Esophagus muscularis mucosa (tissue), 4 donors: ENCODE data around the gene WT1. TPM values are rescaled to one million over a fixed set of nuclear protein-coding genes. Genes with fewer than 3 reads are reported as not detected.

ENCODE experiments used
- DNase-seq: peaks from one replicate; pipeline ENCODE4 v3.0.0-alpha.2; 2017; ENCODE audit errors: extremely low spot score
- H3K27ac ChIP-seq, 4 donors: fragments of 200-600 bp; sonication (generic); replicated peaks in 1 of 4; 1 replicate in 3 of 4; 2 replicates in 1 of 4; pipeline ENCODE4 v1.5.1; 2016 to 2019; ENCODE audit warnings: mild to moderate bottlenecking in 1 of 4
- H3K27me3 ChIP-seq, 4 donors: fragments of 200-600 bp; sonication (generic); one replicate each; pipeline versions ENCODE4 v1.5.1 to v1.6.0; 2016 to 2019
- H3K36me3 ChIP-seq, 4 donors: fragments of 200-600 bp; sonication (generic); one replicate each; pipeline ENCODE4 v1.5.1; 2016 to 2019
- H3K4me1 ChIP-seq, 4 donors: fragments of 200-600 bp; sonication (generic); one replicate each; pipeline ENCODE4 v1.5.1; 2016 to 2019
- H3K4me3 ChIP-seq, 4 donors: fragments of 200-600 bp; sonication (generic); 1 replicate in 2 of 4; 2 replicates in 2 of 4; pipeline ENCODE4 v1.5.1; 2016 to 2019; ENCODE audit warnings: mild to moderate bottlenecking in 4 of 4, moderate library complexity in 1 of 4
- H3K9me3 ChIP-seq, 4 donors: fragments of 200-600 bp; sonication (generic); 1 replicate in 3 of 4; 2 replicates in 1 of 4; pipeline ENCODE4 v1.5.1; 2016 to 2019
- CTCF ChIP-seq, 3 experiments: fragments of 200-600 bp in 2 of 3; fragments of 450-650 bp in 1 of 3; sonication (generic) in 2 of 3; IDR thresholded peaks; one replicate each; pipeline ENCODE4 v1.5.1; 2017 to 2019; ENCODE audit warnings: antibody characterized with exemption in 3 of 3, mild to moderate bottlenecking in 2 of 3, moderate library complexity in 1 of 3
- EP300 ChIP-seq: sonication (generic); formaldehyde crosslinking; IDR thresholded peaks from one replicate; pipeline ENCODE4 v1.6.1; 2017; ENCODE audit warnings: antibody characterized with exemption
- POLR2A ChIP-seq: fragments of 450-650 bp; IDR thresholded peaks from one replicate; pipeline ENCODE4 v1.6.1; 2017; ENCODE audit warnings: antibody characterized with exemption, moderate library complexity, mild to moderate bottlenecking, low read depth
- POLR2AphosphoS5 ChIP-seq, 2 donors: sonication (generic); formaldehyde crosslinking; IDR thresholded peaks; one replicate each; pipeline ENCODE4 v1.6.1; 2017; ENCODE audit warnings: antibody characterized with exemption in 2 of 2
- WGBS: methylation state at CpG from one replicate; pipeline ENCODE4 v1.1.5; 2018; 5-methylcytosine and 5-hydroxymethylcytosine counted together
- intact Hi-C: fragments of 100-400 bp; cut with DNase I; formaldehyde crosslinking; loops from one replicate; pipeline ENCODE4 v1.15.1; 2023
- total RNA-seq, 4 donors: library from RNA; depleted of rRNA; stranded (reverse); fragments of >200 nt; gene quantifications; one replicate each; pipeline versions ENCODE4 v1.1.0 to v1.2.1, GENCODE V29; 2016

The WT1 gene
- total RNA-seq, 4 donors from 2014 or later: 0.42 to 3.5 (median 3.1) TPM; not detected in 1

- H3K27me3 ChIP-seq: peaks cover 0 to 40% (median 0%) of the 10 kb centered on the region in 4 donors
- WGBS: 41% methylated on average over 3 of the region's 3 CpGs
- intact Hi-C loops: no loop called here
- no peak for TF ChIP-seq CTCF (IDR thresholded peaks at IDR 0.05)
- no peak for TF ChIP-seq POLR2AphosphoS5 (IDR thresholded peaks at IDR 0.05)
- TF ChIP-seq EP300: no peak
- TF ChIP-seq POLR2A: no peak
- H3K4me3 ChIP-seq: no peak overlapping the region
- no peak overlapping the region for H3K27ac ChIP-seq
- no peak for DNase-seq
- no peaks in the 10 kb centered on the region for H3K36me3 ChIP-seq
- H3K9me3 ChIP-seq: no peaks in the 10 kb centered on the region
- no peaks in the 10 kb centered on the region for H3K4me1 ChIP-seq
Observed at GRCh38 chr11:32448232-32448631, 12.9 kb upstream of the WT1 start.

- 75% methylated on average over 2 of the region's 2 CpGs for WGBS
- Histone ChIP-seq H3K27me3 (peaks cover 0 to 50% (median 3%) of the 10 kb centered on the region in 4 donors), H3K4me1 (no peaks in the 10 kb centered on the region), H3K36me3 (no peaks in the 10 kb centered on the region), H3K9me3 (no peaks in the 10 kb centered on the region), H3K4me3 (no peak overlapping the region), H3K27ac (no peak overlapping the region)
- DNase-seq: no peak
- TF ChIP-seq POLR2AphosphoS5 (IDR thresholded peaks at IDR 0.05) (no peak), EP300 (no peak), POLR2A (no peak), CTCF (IDR thresholded peaks at IDR 0.05) (no peak)
- intact Hi-C loops: no loop called here
Observed at GRCh38 chr11:32447252-32447651, 11.9 kb upstream of the WT1 start.

GRCh38 chr11:32446227-32446626, 10.9 kb upstream of the WT1 start:
- H3K27ac ChIP-seq: no peak overlapping the region
- H3K27me3 ChIP-seq: peaks cover 0 to 58% (median 4%) of the 10 kb centered on the region in 4 donors
- WGBS: 68% methylated on average over 6 of the region's 6 CpGs
- intact Hi-C loops: no loop called here
- TF ChIP-seq CTCF (IDR thresholded peaks at IDR 0.05) (no peak), EP300 (no peak), POLR2A (no peak), POLR2AphosphoS5 (IDR thresholded peaks at IDR 0.05) (no peak)
- H3K4me1 ChIP-seq: no peaks in the 10 kb centered on the region
- no peak overlapping the region for H3K4me3 ChIP-seq
- no peak for DNase-seq
- no peaks in the 10 kb centered on the region for H3K36me3 ChIP-seq
- no peaks in the 10 kb centered on the region for H3K9me3 ChIP-seq

- intact Hi-C loops: no loop called here
- Histone ChIP-seq H3K36me3 (no peaks in the 10 kb centered on the region), H3K4me3 (no peak overlapping the region), H3K27ac (no peak overlapping the region), H3K4me1 (peaks cover 3 to 5% (median 4%) of the 10 kb centered on the region in 4 donors), H3K9me3 (no peaks in the 10 kb centered on the region), H3K27me3 (peaks cover 0 to 64% (median 11%) of the 10 kb centered on the region in 4 donors)
- no peak for DNase-seq
- TF ChIP-seq POLR2AphosphoS5 (IDR thresholded peaks at IDR 0.05): no peak
- no peak for TF ChIP-seq EP300
- no peak for TF ChIP-seq CTCF (IDR thresholded peaks at IDR 0.05)
- no peak for TF ChIP-seq POLR2A
- 80% methylated on average over 4 of the region's 4 CpGs for WGBS
Observed at GRCh38 chr11:32444186-32444585, 8.8 kb upstream of the WT1 start.

GRCh38 chr11:32440916-32441315, 5.6 kb upstream of the WT1 start:
- no peak overlapping the region for H3K27ac ChIP-seq
- peaks cover 0 to 89% (median 41%) of the 10 kb centered on the region in 4 donors for H3K27me3 ChIP-seq
- 27% methylated on average over 9 of the region's 9 CpGs for WGBS

More at GRCh38 chr11:32440916-32441315, 5.6 kb upstream of the WT1 start:
- peaks cover 0 to 3% (median 0%) of the 10 kb centered on the region in 4 donors for H3K36me3 ChIP-seq
- peaks cover 12 to 37% (median 33%) of the 10 kb centered on the region in 4 donors for H3K4me1 ChIP-seq
- no peak overlapping the region for H3K4me3 ChIP-seq
- TF ChIP-seq POLR2A (no peak), POLR2AphosphoS5 (IDR thresholded peaks at IDR 0.05) (no peak), EP300 (no peak)
- intact Hi-C loops: no loop called here
- H3K9me3 ChIP-seq: no peaks in the 10 kb centered on the region
- DNase-seq: no peak
